PFSK-1 (cell line): ENCODE results near the gene QDPR.

ENCODE experiments used
- FOXP2 ChIP-seq: optimal IDR thresholded peaks from 2 replicates; pipeline ENCODE3; 2011; ENCODE audit warnings: borderline replicate concordance, control low read depth, inconsistent platforms; ENCODE audit not compliant: insufficient read depth; ENCODE audit errors: extremely low read length, extremely low read depth
- POLR2AphosphoS5 ChIP-seq: IDR thresholded peaks from 2 replicates; pipeline ENCODE4 v1.6.1; 2012; ENCODE audit warnings: low read depth, mild to moderate bottlenecking, control low read depth, low read length, moderate library complexity
- SIN3A ChIP-seq: IDR thresholded peaks from 2 replicates; pipeline ENCODE4 v1.6.1; 2012; ENCODE audit warnings: mild to moderate bottlenecking, low read length, moderate library complexity, borderline replicate concordance; ENCODE audit not compliant: insufficient read depth
- TAF1 ChIP-seq: IDR thresholded peaks from 2 replicates; pipeline ENCODE4 v1.6.1; 2012; ENCODE audit warnings: low read length, control low read depth, borderline replicate concordance; ENCODE audit not compliant: insufficient read depth
- TF ChIP-seq, protein P1 (sequence below), 2 experiments: IDR thresholded peaks; 2 replicates each; pipeline versions ENCODE4 v1.6.1 to v1.8.0; 2011 to 2012; ENCODE audit warnings: low read depth in 2 of 2, low read length in 2 of 2, control low read depth in 1 of 2, inconsistent platforms in 1 of 2, mild to moderate bottlenecking in 1 of 2, moderate library complexity in 1 of 2; ENCODE audit not compliant: insufficient read depth in 1 of 2

The QDPR gene

DNA sequence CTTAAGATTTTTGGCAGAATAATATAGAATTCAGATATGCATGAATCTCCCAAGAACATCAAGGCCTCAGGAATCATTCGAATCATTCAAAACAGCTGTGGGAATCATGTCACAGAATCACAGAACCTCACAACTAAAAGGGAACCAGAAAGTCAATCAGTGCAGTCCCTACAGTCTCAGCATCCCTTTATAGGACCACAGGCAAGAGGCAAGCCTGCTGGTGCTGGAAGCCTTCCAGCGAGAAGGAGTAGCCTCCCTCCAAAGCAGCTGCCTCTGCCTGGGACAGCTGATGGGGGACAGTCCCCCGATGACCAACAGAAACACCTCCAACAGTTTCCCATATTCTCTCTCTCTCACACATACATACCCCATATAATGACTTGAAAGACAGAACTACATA, 20.7 kb downstream of the QDPR start:
- TF ChIP-seq POLR2AphosphoS5 (no peak), SIN3A (no peak), FOXP2 (no peak), TAF1 (no peak)
- TF ChIP-seq, protein P1, sequence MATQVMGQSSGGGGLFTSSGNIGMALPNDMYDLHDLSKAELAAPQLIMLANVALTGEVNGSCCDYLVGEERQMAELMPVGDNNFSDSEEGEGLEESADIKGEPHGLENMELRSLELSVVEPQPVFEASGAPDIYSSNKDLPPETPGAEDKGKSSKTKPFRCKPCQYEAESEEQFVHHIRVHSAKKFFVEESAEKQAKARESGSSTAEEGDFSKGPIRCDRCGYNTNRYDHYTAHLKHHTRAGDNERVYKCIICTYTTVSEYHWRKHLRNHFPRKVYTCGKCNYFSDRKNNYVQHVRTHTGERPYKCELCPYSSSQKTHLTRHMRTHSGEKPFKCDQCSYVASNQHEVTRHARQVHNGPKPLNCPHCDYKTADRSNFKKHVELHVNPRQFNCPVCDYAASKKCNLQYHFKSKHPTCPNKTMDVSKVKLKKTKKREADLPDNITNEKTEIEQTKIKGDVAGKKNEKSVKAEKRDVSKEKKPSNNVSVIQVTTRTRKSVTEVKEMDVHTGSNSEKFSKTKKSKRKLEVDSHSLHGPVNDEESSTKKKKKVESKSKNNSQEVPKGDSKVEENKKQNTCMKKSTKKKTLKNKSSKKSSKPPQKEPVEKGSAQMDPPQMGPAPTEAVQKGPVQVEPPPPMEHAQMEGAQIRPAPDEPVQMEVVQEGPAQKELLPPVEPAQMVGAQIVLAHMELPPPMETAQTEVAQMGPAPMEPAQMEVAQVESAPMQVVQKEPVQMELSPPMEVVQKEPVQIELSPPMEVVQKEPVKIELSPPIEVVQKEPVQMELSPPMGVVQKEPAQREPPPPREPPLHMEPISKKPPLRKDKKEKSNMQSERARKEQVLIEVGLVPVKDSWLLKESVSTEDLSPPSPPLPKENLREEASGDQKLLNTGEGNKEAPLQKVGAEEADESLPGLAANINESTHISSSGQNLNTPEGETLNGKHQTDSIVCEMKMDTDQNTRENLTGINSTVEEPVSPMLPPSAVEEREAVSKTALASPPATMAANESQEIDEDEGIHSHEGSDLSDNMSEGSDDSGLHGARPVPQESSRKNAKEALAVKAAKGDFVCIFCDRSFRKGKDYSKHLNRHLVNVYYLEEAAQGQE (IDR thresholded peaks at IDR 0.05; ENCODE audit: insufficient read depth in 1 of 2, low read depth in 2 of 2, low read length in 2 of 2) = no peak

- no peak for TF ChIP-seq SIN3A
- TF ChIP-seq FOXP2 = no peak
- TF ChIP-seq, protein P1 (IDR thresholded peaks at IDR 0.05; ENCODE audit: insufficient read depth in 1 of 2, low read depth in 2 of 2, low read length in 2 of 2) = no peak
- no peak for TF ChIP-seq POLR2AphosphoS5
- TF ChIP-seq TAF1 = no peak
Observed at GRCh38 chr4:17490575-17491059, 21.3 kb downstream of the QDPR start.

DNA sequence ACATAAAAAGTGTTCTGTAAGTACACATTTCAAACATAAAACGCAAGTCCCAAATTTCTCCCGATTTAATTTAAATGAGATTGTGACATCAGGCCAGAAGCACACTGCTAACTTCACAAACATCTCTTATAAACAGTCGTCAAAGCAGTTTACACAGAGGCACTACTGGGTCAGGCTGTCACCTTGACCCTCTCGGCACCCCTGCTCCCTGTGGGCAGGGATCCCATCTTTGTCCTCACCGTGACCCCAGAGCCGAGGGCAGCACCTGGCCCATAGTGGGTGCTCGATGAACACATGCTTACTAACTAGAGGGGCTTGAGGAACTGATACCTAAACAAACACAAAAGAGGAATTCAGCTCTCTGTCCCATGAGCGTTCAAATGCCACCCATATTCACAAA, 22.2 kb downstream of the QDPR start:
- TF ChIP-seq, protein P1 (IDR thresholded peaks at IDR 0.05; ENCODE audit: insufficient read depth in 1 of 2, low read depth in 2 of 2, low read length in 2 of 2) = no peak
- no peak for TF ChIP-seq SIN3A
- TF ChIP-seq POLR2AphosphoS5 = no peak
- no peak for TF ChIP-seq FOXP2
- no peak for TF ChIP-seq TAF1

DNA sequence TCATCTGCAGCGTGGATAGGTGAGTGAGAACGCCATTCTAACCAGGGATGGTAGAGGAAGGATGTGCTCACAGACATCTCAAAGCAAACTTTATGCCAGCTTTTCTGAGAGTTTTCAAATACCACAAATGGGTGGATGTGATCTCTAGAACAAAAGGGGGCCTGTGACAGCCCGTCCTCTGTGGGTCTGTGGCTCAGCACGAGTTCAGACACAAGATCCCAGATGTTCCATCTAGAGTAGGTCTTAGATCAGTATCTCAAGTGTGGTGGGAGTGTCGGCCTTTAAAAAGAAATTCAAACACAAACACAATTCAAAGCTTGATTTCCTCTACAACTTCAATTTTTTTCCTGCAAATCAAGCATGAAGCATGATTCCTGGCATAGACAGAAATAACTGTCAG, 22.8 kb downstream of the QDPR start:
- TF ChIP-seq SIN3A (no peak), POLR2AphosphoS5 (no peak), TAF1 (no peak), FOXP2 (no peak)
- TF ChIP-seq, protein P1 (IDR thresholded peaks at IDR 0.05; ENCODE audit: insufficient read depth in 1 of 2, low read depth in 2 of 2, low read length in 2 of 2) = no peak

- TF ChIP-seq SIN3A (no peak), POLR2AphosphoS5 (no peak), TAF1 (no peak), FOXP2 (no peak)
- TF ChIP-seq, protein P1 (IDR thresholded peaks at IDR 0.05; ENCODE audit: insufficient read depth in 1 of 2, low read depth in 2 of 2, low read length in 2 of 2) = no peak
Observed at GRCh38 chr4:17482716-17483115, 29.2 kb downstream of the QDPR start.
